Testis (tissue), 3 donors: Measurements from ENCODE around the gene ELAVL4. TPM values are rescaled to one million over a fixed set of nuclear protein-coding genes. Genes with fewer than 3 reads are reported as not detected.

ENCODE experiments used
- DNase-seq: peaks from one replicate; pipeline ENCODE4 v3.0.0-alpha.2; 2019
- H3K27ac ChIP-seq, 2 donors: fragments of 200-600 bp; sonication (generic); one replicate each; pipeline ENCODE4 v1.5.1; 2019
- H3K27me3 ChIP-seq: fragments of 200-600 bp; sonication (generic); one replicate; pipeline ENCODE4 v1.5.1; 2019
- H3K36me3 ChIP-seq: fragments of 200-600 bp; sonication (generic); one replicate; pipeline ENCODE4 v1.5.1; 2017; ENCODE audit warnings: low read depth; ENCODE audit errors: missing control alignments
- H3K4me1 ChIP-seq: fragments of 200-600 bp; sonication (generic); one replicate; pipeline ENCODE4 v1.5.1; 2019
- H3K4me3 ChIP-seq, 2 donors: fragments of 200-600 bp; sonication (generic); one replicate each; pipeline ENCODE4 v1.5.1; 2017 to 2019
- H3K9me3 ChIP-seq: fragments of 200-600 bp; sonication (generic); one replicate; pipeline ENCODE4 v1.5.1; 2017
- CTCF ChIP-seq, 3 experiments: fragments of 450-650 bp in 2 of 3; fragments of 200-600 bp in 1 of 3; sonication (generic) in 1 of 3; IDR thresholded peaks; one replicate each; pipeline ENCODE4 v1.5.1; 2016 to 2019; ENCODE audit warnings: antibody characterized with exemption in 3 of 3, mild to moderate bottlenecking in 2 of 3, moderate library complexity in 1 of 3
- POLR2A ChIP-seq: fragments of 450-650 bp; IDR thresholded peaks from one replicate; pipeline ENCODE4 v1.6.1; 2017; ENCODE audit warnings: antibody characterized with exemption, mild to moderate bottlenecking, moderate library complexity
- WGBS, 2 donors: methylation state at CpG; one replicate each; pipeline ENCODE4 v1.1.5; 2018; 5-methylcytosine and 5-hydroxymethylcytosine counted together
- intact Hi-C: fragments of 100-400 bp; cut with DNase I; formaldehyde crosslinking; loops from one replicate; pipeline ENCODE4 v1.15.1; 2023; ENCODE audit warnings: low total_unique reads
- polyA plus RNA-seq: library from polyadenylated mRNA; stranded (reverse); fragments of 350-450 nt; fragmentation: Illumina TruSeq; extraction: RNeasy Lipid Tissue Mini Kit (QIAGEN cat#74804); gene quantifications from one replicate; pipeline ENCODE4 v1.2.3, GENCODE V29; 2014; ENCODE audit warnings: low read depth, low replicate concordance; ENCODE audit not compliant: insufficient read depth
- total RNA-seq, 2 donors: library from RNA; depleted of rRNA; stranded (reverse); fragments of >200 nt; gene quantifications; one replicate each; pipeline ENCODE4 v1.2.3, GENCODE V29; 2016

ELAVL4 gene
- total and polyA plus RNA-seq, 3 donors from 2014 or later = 9.0 to 21.0 (median 12.1) TPM

DNA sequence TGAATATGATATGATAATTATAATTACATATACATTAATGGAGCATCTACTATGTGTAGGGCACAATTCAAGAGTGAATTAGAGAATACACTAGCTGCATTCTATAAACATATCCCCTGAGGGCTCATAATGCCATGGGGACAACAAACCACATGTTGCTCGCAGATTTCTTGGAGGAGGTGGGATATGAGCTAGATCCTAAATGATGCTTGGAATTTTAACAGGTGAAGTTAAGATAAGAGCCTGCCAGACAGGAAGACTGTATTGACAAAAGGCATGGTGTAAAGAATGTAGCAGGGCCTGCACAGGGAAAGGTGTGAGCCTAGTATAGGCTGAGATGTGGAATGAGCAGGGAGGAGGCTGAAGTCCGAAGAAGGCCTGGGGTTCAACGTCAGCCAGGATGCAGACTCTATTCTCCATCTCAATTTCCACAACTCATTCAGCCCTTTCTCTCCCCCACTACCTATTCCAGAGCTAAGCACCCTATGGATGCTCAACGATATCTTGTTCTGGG, 120.2 kb downstream of the ELAVL4 start:
- Histone ChIP-seq H3K27me3 (no peaks in the 10 kb centered on the region), H3K36me3 (no peaks in the 10 kb centered on the region), H3K9me3 (no peaks in the 10 kb centered on the region), H3K27ac (no peak overlapping the region), H3K4me3 (no peak overlapping the region), H3K4me1 (no peaks in the 10 kb centered on the region)
- intact Hi-C loops = no loop called here
- TF ChIP-seq POLR2A = no peak
- no peak for TF ChIP-seq CTCF (IDR thresholded peaks at IDR 0.05)
- no peak for DNase-seq
- 88 to 91% methylated on average over 4 of the region's 4 CpGs for WGBS, 2 donors

DNA sequence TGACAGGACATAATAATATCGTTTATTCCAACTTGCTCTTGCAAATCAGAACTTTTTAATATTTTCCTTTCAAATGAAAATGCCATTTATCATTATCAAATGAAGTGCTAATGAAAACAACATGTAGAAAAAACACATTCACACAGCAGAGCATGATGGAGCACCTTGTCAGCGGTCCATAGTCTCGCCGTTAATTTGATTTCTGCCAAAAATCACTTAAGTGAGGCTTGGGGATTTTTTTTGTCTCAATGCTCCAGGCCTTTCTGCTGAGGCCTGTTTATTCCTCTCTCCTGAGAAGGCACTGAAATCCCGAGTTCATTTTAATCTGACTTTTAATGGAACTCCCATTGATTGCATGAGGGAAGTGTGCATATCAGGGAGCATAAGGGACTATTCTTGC, 122.5 kb downstream of the ELAVL4 start:
- H3K27me3 ChIP-seq = no peaks in the 10 kb centered on the region
- DNase-seq = no peak
- no peaks in the 10 kb centered on the region for H3K4me1 ChIP-seq
- intact Hi-C loops = no loop called here
- H3K9me3 ChIP-seq = no peaks in the 10 kb centered on the region
- H3K27ac ChIP-seq = no peak overlapping the region
- no peaks in the 10 kb centered on the region for H3K36me3 ChIP-seq
- WGBS, 2 donors = 65 to 73% methylated on average over 5 of the region's 5 CpGs
- no peak overlapping the region for H3K4me3 ChIP-seq
- no peak for TF ChIP-seq POLR2A

- Histone ChIP-seq H3K27me3 (no peaks in the 10 kb centered on the region), H3K4me1 (no peaks in the 10 kb centered on the region), H3K9me3 (no peaks in the 10 kb centered on the region), H3K4me3 (no peak overlapping the region), H3K36me3 (no peaks in the 10 kb centered on the region), H3K27ac (no peak overlapping the region)
- intact Hi-C loops = no loop called here
- whole genome bisulfite sequencing, 2 donors = 63 to 74% methylated on average over 3 of the region's 3 CpGs
- TF ChIP-seq CTCF (IDR thresholded peaks at IDR 0.05) = no peak
- no peak for TF ChIP-seq POLR2A
- no peak for DNase-seq
Measured at GRCh38 chr1:50232336-50232735, 123.6 kb downstream of the ELAVL4 start.

- intact Hi-C loops = no loop called here
- WGBS, 2 donors = 62 to 82% methylated on average over 3 of the region's 3 CpGs
- H3K4me1 ChIP-seq = no peaks in the 10 kb centered on the region
- no peak overlapping the region for H3K27ac ChIP-seq
- no peak for TF ChIP-seq CTCF (IDR thresholded peaks at IDR 0.05)
- no peaks in the 10 kb centered on the region for H3K27me3 ChIP-seq
- H3K36me3 ChIP-seq = no peaks in the 10 kb centered on the region
- H3K4me3 ChIP-seq = no peak overlapping the region
- H3K9me3 ChIP-seq = no peaks in the 10 kb centered on the region
- no peak for DNase-seq
Measured at GRCh38 chr1:50236656-50237055, 127.9 kb downstream of the ELAVL4 start.

DNA sequence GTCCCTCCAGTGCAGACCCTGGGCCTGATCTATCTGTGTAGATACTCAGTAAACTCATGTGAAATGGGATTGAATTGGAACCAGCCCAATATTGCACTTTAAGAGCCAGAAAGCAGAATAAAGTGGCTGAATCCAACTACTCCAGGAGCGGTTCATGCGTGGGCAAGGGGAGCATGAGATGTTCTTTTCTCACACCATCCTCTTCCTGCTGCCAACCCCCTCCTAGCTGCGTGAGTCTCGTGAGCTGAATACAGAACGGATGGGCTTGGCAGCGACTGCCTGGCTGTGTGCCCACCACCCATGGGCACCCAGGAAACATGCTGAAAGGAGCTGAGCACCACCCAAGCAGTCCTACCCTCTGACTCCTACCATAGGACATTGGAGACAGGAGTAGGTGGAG, 128.3 kb downstream of the ELAVL4 start:
- intact Hi-C loops = no loop called here
- no peak for TF ChIP-seq CTCF (IDR thresholded peaks at IDR 0.05)
- no peak for TF ChIP-seq POLR2A
- H3K9me3 ChIP-seq = no peaks in the 10 kb centered on the region
- no peak overlapping the region for H3K4me3 ChIP-seq
- H3K27ac ChIP-seq = no peak overlapping the region
- DNase-seq = no peak
- H3K4me1 ChIP-seq = no peaks in the 10 kb centered on the region
- no peaks in the 10 kb centered on the region for H3K36me3 ChIP-seq
- H3K27me3 ChIP-seq = no peaks in the 10 kb centered on the region
- 85 to 87% methylated on average over 6 of the region's 6 CpGs for WGBS, 2 donors
